HUDEP-2 (cell line): Measurements from ENCODE around the gene HOXD4.

ENCODE experiments used
- DNase-seq, 76 experiments: peaks; one replicate each; lab custom pipeline; 2025; ENCODE audit not compliant: unreplicated experiment in 76 of 76; lab: John Stamatoyannopoulos, UW

HOXD4 gene

GRCh38 chr2:176156807-176157498 is 5.6 kb downstream of the HOXD4 start, which contains the start of gene HOXD3:
TSS of gene HOXD3 (plus strand) at chr2:176157307. CDS start at chr2:176169115, 11,808 bp downstream.
- DNase-seq = no peak

GRCh38 chr2:176157499-176158185 is 6.3 kb downstream of the HOXD4 start:
- DNase-seq = no peak

- no peak for DNase-seq
Measured at GRCh38 chr2:176158186-176158591, 6.8 kb downstream of the HOXD4 start.

GRCh38 chr2:176158855-176159662 is 7.7 kb downstream of the HOXD4 start:
- no peak for DNase-seq

- DNase-seq = no peak
Measured at GRCh38 chr2:176159663-176160250, 8.4 kb downstream of the HOXD4 start.

GRCh38 chr2:176160251-176160985 is 9.1 kb downstream of the HOXD4 start:
- no peak for DNase-seq

- no peak for DNase-seq
Measured at GRCh38 chr2:176160986-176161824, 9.9 kb downstream of the HOXD4 start.

- DNase-seq = no peak
Measured at GRCh38 chr2:176161825-176162626, 10.7 kb downstream of the HOXD4 start.

GRCh38 chr2:176162911-176163671 is 11.7 kb downstream of the HOXD4 start:
- DNase-seq = no peak

GRCh38 chr2:176163672-176164056 is 12.3 kb downstream of the HOXD4 start:
- no peak for DNase-seq

GRCh38 chr2:176164201-176164600 is 12.9 kb downstream of the HOXD4 start:
- no peak for DNase-seq

GRCh38 chr2:176164611-176165369 is 13.4 kb downstream of the HOXD4 start:
- DNase-seq = no peak

GRCh38 chr2:176165370-176166050 is 14.2 kb downstream of the HOXD4 start:
- no peak for DNase-seq

GRCh38 chr2:176166272-176166671 is 14.9 kb downstream of the HOXD4 start:
- no peak for DNase-seq

- no peak for DNase-seq
Measured at GRCh38 chr2:176167398-176167797, 16.0 kb downstream of the HOXD4 start.

- no peak for DNase-seq
Measured at GRCh38 chr2:176169181-176169580, 17.8 kb downstream of the HOXD4 start.

GRCh38 chr2:176169711-176170110 is 18.4 kb downstream of the HOXD4 start:
- DNase-seq = no peak
